Heart left ventricle (tissue), 16 donors: ENCODE data around the gene EVA1A. TPM values are rescaled to one million over a fixed set of nuclear protein-coding genes. Genes with fewer than 3 reads are reported as not detected.

Experiments used
- ATAC-seq, 4 donors: fragments of 200-7000 bp; cut with Tn5 transposase; one replicate each; pipeline ENCODE4 v1.9.1; 2020 to 2022; ENCODE audit warnings: moderate library complexity in 4 of 4, mild to moderate bottlenecking in 3 of 4, moderate number of reproducible peaks in 1 of 4
- DNase-seq, 5 donors: peaks; one replicate each; pipeline ENCODE4 v3.0.0-alpha.2; 2020
- H3K27ac ChIP-seq, 12 donors: fragments of 200-600 bp; sonication (generic) in 4 of 12; one replicate each; pipeline versions ENCODE4 v1.5.0 to v1.8.0; 2016 to 2022; ENCODE audit warnings: mild to moderate bottlenecking in 2 of 12
- H3K27me3 ChIP-seq, 9 donors: fragments of 200-600 bp; sonication (generic) in 2 of 9; one replicate each; pipeline versions ENCODE4 v1.5.1 to v1.8.0; 2016 to 2022; ENCODE audit warnings: mild to moderate bottlenecking in 3 of 9
- H3K36me3 ChIP-seq, 9 donors: fragments of 200-600 bp; sonication (generic) in 2 of 9; one replicate each; pipeline versions ENCODE4 v1.5.0 to v1.8.0; 2018 to 2022; ENCODE audit warnings: mild to moderate bottlenecking in 2 of 9
- H3K4me1 ChIP-seq, 12 donors: fragments of 200-600 bp; sonication (generic) in 4 of 12; one replicate each; pipeline versions ENCODE4 v1.5.0 to v1.8.0; 2016 to 2022; ENCODE audit warnings: mild to moderate bottlenecking in 3 of 12
- H3K4me3 ChIP-seq, 12 donors: fragments of 200-600 bp; sonication (generic) in 4 of 12; one replicate each; pipeline versions ENCODE4 v1.5.0 to v1.8.0; 2017 to 2022; ENCODE audit warnings: mild to moderate bottlenecking in 9 of 12, moderate library complexity in 4 of 12
- H3K9me3 ChIP-seq, 12 donors: fragments of 200-600 bp; sonication (generic) in 4 of 12; one replicate each; pipeline versions ENCODE4 v1.5.0 to v1.8.0; 2016 to 2022; ENCODE audit warnings: mild to moderate bottlenecking in 1 of 12
- CTCF ChIP-seq, 12 donors: fragments of 200-600 bp; sonication (generic) in 4 of 12; IDR thresholded peaks; one replicate each; pipeline versions ENCODE4 v1.5.0 to v1.8.0; 2018 to 2022; ENCODE audit warnings: antibody characterized with exemption in 12 of 12, mild to moderate bottlenecking in 5 of 12
- POLR2A ChIP-seq, 2 donors: fragments of 450-650 bp; IDR thresholded peaks; one replicate each; pipeline ENCODE4 v1.6.1; 2017; ENCODE audit warnings: antibody characterized with exemption in 2 of 2, mild to moderate bottlenecking in 2 of 2, moderate library complexity in 2 of 2
- WGBS, 4 donors: extraction: QIAGEN DNeasy Blood & Tissue Kit in 2 of 4; methylation state at CpG; one replicate each; pipeline versions ENCODE4 v1.1.5 to v1.1.7; 2013 to 2018; 5-methylcytosine and 5-hydroxymethylcytosine counted together
- intact Hi-C, 10 donors: fragments of 100-400 bp; cut with DNase I; formaldehyde crosslinking; loops; one replicate each; pipeline versions ENCODE4 v1.11.1 to v1.14.2; 2022
- polyA plus RNA-seq, 2 donors: library from polyadenylated mRNA; stranded (reverse); fragments of 200-250 nt; gene quantifications; one replicate each; pipeline ENCODE4 v1.2.3, GENCODE V29; 2013
- total RNA-seq, 9 donors: library from RNA; depleted of rRNA in 2 of 9; stranded (reverse); fragments of >200 nt in 2 of 9; fragmentation: NEBNext Ultra II Directional in 3 of 9; extraction: Animal tissue kit (Norgen Biotek cat#: 25700) in 3 of 9; gene quantifications; one replicate each; pipeline versions ENCODE4 v1.1.0 to v1.2.4, GENCODE V29; 2016 to 2023
- donor health status: ischemic (EF 13 %, LVEDD 7.1; RV severe dilation, severe dysfunction).
- donor health status: healthy with polysubstance abuse.
- donor health status: DM: no; HTN: yes; CAD: no.
- donor health status: DM: no; HTN: no; CAD: no.
- donor health status: ischemic (EF 25% LVEDD 6.9; RV normal size, moderate dysfunction).
- donor health status: ischemic (EF 25% LVEDD 5.7; RV mildly dilated, moderate dysfunction).
- donor health status: healthy.
- donor health status: DM: yes; HTN: yes; CAD: no.
- donor health status: ischemic (EF 35%, LVEDD 5.7; RV mildly dilated, moderate dysfunction).
- donor health status: nonischemic (EF 11% LVEDD 7.7; RV severe dilation, severe dysfunction).
- donor health status: DM: yes; HTN: yes; CAD: no.
- donor health status: PGD.
- donor health status: ischemic (EF 29% LVEDD 5.4; RV normal size, mild dysfunction).
- donor health status: nonischemic (EF 23%, LVEDD 6.1; RV moderate dilation, normal function).

EVA1A gene
- total and polyA plus RNA-seq, 11 donors: 0.19 to 5.0 (median 1.4) TPM; not detected in 1

- H3K27me3 ChIP-seq: no peaks in the 10 kb centered on the region
- ATAC-seq (no peak), DNase-seq (no peak)
- intact Hi-C loops: no loop called here
- no peaks in the 10 kb centered on the region for H3K36me3 ChIP-seq
- H3K4me1 ChIP-seq: no peaks in the 10 kb centered on the region
- 85 to 93% (median 85%) methylated on average over 5 of the region's 5 CpGs for WGBS, 4 donors
- H3K4me3 ChIP-seq: no peak overlapping the region
- TF ChIP-seq POLR2A (IDR thresholded peaks at IDR 0.05): no peak
- TF ChIP-seq CTCF (IDR thresholded peaks at IDR 0.05): no peak
- peaks cover 0 to 17% (median 2%) of the 10 kb centered on the region in 12 donors for H3K9me3 ChIP-seq
- H3K27ac ChIP-seq: no peak overlapping the region
Observed at GRCh38 chr2:75447176-75447575, 113.6 kb downstream of the EVA1A start.

Other genes starting within 250 kb of the EVA1A start
- gene MRPL19, start 85.8 kb upstream of the EVA1A start, total RNA-seq: 10 to 100 TPM; 40.7 to 82.8 (median 56.7) TPM
- 10 to 100 TPM; 19.7 to 30.8 TPM for gene MRPL19, start 85.8 kb upstream of the EVA1A start, polyA plus RNA-seq
- gene GCFC2, start 150.0 kb upstream of the EVA1A start, total RNA-seq: 10 to 100 TPM in 8 of 9 donors, 1 to 10 TPM in 1; 9.9 to 16.5 (median 13.3) TPM
- 10 to 100 TPM in 1 of 2 donors, 1 to 10 TPM in 1; 7.2 to 10.8 TPM for gene GCFC2, start 150.0 kb upstream of the EVA1A start, polyA plus RNA-seq